Islet precursor cell (in vitro differentiated cells): Measurements from ENCODE around the gene MTPN.
A peak's percentile ranks its signal among the peaks of the same experiment; 100 is the strongest.

Experiments used
- DNase-seq: peaks from one replicate; pipeline ENCODE4 v3.0.0-alpha.2; 2018

Gene MTPN, protein sequence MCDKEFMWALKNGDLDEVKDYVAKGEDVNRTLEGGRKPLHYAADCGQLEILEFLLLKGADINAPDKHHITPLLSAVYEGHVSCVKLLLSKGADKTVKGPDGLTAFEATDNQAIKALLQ

DNA sequence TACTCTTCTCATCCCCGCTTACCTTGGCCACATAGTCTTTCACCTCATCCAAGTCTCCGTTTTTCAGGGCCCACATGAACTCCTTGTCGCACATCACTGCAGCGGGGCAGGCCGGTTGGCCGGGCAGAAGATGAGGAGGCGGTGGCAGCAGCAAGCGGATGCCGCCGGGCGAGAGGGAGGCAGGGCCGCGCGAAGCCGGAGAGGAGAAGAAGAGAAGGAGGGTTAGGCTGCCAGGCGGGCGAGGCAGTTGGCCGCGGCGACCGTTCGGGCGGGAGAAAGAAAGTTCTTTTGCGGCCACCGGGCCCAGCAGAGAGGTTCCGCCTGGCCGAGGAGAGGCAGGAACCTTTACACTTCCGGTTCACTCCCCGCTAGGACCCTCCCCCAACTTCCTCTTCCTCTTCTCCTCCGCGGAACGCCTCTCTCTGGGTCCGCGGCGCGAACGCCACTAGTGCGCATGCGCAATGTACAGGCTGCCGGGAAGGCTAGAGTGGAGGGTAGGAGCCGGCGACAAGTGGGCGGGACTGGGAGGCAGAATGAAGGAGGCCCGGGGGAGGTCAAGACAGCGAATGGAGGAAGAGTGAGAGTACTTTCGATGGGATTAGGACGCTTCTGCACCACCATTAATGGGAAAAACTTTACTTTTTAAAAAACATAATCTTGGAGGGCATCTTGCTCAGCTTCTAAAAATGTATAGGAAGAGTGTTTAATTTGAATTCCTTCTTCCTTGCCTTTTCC lies at the start of gene MTPN:
Gene MTPN (minus strand): TSS at position 353 of the 735 bp plus-strand sequence. CDS start 259 bp downstream, at position 94.
- DNase-seq, result peak; percentile 99

DNA sequence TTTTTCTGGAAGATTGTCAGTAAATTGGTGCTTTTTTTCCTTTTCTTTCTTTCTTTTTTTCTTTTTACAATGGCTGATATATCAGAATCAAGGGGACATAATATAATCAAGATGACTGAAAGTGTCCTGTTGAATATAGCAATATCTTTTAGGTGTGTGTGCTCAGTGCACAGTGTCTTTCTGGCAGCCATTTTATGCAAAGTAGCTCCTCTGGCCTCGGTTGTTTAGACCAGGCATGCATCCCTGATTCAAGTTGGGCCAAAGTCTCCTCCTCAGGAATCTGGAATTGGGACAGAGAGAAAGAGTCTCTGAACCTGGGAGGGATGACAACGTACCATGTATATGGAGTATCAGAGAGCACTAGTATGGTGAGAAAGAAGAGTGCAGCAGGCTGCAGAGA lies 49.0 kb upstream of the MTPN start:
- no peak for DNase-seq

DNA sequence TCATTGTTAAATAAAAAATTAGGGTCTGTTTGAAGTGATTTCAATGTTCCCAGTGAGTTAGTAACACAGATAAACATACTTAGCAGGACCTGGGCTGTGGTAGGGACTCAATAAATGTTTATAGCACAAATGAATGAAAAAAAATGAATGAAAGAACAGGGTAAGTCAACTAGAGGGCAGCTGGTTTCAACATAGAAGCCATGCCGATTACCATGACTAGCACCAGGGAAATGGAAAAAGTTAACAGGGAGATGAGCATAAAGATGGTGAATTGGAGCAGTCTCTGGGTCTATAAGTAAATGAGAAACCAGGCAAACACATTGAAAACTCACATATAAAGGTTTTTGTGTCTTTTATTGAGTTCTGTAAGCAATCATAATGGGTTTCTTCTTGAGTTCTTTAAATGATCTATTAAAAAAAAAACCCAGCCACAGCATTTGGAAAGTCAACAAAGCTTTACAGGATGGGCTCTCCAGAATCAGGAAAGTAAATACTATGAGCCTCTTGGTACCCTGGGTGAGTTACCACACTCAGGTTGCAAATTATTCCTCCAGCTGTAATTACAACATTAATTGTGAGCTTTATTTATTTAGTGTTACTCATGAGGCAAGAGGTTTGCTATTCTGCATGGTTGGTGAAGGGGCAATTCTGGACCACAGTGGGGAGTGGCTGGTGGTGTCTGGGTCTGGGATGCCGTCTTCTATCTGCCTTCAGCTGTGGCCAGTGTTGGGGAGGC lies 46.1 kb upstream of the MTPN start:
- DNase-seq, result no peak

DNA sequence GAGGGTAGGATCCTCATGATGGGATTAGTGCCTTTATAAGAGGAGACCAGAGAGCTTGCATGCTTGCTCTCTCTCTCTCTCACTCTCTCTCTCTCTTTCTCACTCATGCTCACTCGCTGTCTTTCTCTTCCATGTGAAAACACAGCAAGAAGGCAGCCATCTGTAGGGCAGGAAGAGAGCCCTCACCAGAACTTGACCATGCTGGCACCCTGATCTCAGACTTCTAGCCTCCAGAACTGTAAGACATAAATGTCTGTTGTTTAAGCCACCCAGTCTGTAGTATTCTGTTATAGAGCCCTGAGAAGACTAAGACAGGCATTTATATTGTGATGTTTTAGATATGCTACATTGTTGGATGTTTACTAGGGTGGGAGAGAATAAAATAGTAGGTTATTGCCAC lies 43.4 kb upstream of the MTPN start:
- no peak for DNase-seq

DNA sequence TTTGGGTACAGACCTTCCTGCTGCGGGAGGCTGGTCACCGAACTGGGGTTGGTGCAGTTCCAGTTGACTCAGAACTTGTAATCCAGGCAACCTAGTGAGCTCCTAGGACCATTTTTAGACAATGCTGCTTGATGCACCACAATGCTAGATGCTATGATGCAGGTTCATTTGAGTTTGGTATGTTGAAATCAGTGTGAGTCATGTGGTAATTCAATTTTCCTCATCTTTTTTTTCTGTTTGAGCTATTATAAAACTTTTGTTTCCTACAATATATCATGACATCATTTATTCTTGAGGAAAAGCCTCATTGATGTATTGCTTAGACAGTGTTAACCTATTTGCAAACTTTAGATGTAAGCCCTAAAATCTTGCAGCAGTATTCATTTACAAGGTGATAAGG lies 40.9 kb upstream of the MTPN start:
- DNase-seq, result no peak

DNA sequence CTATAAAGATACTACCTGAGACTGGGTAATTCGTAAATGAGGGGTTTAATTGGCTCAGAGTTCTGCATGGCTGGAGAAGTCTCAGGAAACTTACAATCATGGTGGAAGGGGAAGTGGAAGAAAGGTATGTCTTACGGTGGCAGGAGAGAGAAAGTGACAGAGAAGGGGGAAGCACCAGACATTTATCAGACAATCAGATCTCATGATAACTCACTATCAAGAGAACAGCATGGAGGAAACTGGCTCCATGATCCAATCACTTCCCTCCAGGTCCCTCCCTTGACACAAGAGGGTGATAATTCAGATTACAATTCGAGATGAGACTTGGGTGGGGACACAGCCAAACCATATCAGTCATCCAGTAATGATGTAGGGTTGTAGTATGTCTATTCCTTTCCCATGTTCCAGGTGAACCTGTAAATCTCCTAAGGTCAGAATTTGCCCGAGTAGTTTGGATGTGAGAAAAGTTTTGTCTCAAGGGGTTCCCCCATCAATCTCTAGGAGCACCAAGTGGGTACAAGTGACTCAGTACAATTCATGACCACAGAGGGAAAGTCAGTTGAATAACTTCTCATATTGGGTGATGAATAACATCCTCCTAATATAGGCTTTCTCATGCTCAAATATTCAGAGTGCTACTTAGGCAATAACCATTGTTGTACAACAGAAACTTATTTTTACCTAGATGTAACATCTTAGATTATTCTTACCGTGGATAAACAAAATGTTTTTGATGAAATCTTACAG lies 39.7 kb upstream of the MTPN start:
- DNase-seq, result no peak

DNA sequence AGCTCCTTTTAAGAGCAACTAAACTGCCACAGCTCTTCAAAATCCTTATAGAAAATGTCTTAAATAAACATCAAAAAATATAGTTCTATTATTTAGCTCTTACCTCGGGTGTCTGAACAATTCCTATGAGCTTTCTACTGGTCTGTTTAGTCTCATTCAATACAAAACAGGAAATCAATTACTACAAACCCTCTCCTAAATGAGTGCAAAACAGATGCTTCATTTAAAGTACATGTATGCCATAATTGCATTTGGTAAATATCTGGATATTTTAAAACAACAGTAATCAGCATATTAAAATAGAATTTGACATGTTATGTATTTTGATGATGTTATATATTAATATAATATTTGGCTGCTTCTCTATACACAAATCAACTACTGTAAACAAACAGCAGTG lies 38.5 kb upstream of the MTPN start:
- no peak for DNase-seq

DNA sequence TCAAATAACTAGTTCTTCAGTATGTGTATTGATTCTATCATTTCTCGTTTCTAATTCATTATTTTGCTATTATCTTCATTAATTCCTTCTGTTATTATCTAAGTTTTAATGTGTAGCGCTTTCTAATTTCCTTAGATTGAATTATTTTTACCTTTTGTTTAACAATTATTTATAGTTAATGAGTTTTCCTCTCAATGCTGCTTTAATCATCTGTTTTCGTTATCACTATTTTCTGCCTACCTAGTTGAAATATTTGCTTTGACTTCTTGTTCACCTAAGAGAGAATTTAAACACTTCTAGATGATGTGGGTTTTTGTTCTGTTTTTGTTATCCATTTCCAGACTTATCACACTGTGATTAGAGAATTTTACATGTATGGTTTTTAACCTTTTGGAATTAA lies 37.5 kb upstream of the MTPN start:
- DNase-seq, result no peak

DNA sequence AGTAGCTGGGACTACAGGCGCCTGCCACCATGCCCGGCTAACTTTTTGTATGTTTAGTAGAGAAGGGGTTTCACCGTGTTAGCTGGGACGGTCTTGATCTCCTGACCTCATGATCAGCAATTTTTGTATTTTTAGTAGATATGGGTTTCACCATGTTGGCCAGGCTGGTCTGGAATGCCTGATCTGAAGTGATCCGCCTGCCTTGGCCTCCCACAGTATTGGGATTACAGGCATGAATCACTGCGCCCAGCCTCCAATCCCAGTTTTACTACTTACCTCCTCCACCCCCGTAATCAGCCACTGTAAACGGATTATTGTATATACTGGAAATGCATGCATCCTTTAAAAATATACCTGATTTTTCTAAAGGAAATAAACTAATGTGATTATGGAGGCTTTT lies 35.1 kb upstream of the MTPN start:
- DNase-seq, result no peak

DNA sequence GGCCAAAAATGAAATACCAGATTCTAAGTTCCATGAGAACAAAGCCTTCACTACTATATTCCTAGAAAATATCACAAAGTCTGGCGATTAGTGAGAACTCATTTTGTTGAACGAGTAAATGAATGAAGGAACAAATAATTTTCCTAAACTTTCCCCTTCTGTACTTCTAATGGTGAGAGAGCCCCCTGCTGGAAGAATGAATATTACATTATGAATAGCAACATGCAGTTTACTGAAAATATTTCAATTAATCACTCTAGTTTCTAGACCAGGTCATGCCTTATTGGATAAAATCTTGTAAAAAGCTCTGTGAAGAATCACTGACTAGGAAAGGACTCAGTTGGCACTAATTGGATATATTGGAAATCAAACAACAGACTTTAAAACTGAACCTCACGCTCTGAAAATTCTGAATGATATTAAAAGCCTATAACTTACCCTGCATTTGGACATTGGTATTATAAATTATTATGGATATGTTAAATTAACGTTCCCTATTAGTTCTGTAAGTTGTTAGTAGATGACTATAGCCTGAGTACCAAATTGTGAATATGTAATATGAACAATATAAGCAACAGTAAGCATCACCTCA lies 32.4 kb upstream of the MTPN start:
- DNase-seq, result no peak

DNA sequence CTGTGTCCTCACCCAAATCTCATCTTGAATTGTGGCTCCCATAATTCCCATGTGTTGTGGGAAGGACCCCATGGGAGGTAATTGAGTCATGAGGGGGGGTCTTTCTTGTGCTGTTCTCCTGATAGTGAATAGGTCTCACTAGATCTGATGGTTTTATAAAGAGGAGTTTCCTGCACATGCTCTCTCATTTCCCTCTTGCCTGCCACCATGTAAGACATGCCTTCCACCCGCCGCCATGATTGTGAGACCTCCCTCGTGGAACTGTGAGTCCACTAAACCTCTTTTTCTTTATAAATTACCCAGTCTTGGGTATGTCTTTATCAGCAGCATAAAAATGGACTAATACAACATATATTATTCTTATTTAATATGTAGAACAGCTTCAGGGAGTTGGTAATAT lies 29.0 kb upstream of the MTPN start:
- no peak for DNase-seq

DNA sequence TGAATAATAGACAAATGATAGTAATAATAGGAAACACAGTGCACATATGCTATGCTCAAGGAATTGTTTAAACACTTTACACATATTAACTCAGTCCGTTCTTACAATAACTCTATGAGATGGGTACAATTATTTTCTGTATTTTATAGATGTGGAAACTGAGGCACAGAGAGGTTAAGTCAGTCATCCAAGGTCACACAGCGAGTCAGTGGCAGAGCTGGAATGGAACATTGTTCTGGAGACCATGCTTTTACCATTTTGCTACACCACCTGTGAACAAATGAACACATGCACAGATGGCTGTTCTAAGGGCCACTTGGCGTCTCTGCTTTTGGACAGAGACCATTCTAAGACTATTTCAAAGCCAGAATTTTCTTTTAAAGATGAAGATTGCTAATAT lies 26.9 kb upstream of the MTPN start:
- DNase-seq, result no peak

DNA sequence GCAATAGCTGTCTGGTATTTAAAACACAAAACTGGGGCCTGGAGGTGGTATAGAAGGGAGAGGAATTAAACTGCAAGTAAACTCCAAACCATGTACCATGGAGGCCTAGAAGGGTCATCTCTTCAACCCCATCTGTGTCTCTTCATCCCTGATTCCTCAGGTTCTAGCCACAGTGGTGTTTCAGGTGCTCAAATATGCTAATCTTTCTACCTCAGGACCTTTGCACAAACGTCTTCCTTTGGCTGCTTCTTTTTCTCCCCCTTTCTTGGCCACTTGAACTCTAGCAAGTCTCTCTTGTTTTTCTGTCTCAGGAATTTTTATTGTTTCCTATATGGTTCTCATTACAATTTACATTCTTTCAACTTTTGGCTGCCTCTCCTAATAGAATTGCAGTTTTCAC lies 25.6 kb upstream of the MTPN start:
- DNase-seq, result no peak

DNA sequence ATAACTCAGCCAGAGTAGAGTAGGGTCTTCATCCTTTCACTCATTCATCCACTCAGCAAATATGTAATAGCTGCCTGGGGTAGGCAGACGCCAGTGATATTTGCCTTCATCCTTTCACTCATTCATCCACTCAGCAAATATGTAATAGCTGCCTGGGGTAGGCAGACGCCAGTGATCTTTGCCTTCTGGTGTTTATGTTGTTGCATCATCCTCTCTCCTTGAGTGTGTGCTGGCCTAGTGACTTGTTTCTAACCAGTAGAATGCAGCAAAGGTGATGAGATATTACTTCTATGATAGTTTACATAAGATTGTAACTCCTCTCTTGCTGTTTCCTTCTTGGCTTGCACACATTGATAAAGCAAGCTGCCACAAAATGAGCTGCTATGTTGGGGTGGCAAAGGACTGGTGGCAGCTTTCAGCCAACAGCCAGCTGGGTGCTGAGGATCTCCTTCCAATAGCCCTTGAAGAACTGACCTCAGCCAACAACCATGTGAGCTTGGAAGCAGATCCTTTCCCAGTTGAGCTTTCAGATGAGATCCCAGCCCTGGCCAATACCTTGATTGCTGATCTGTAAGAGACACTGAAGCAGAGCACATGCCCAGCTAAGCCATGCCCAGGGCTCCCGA lies 23.2 kb upstream of the MTPN start:
- DNase-seq, result no peak

DNA sequence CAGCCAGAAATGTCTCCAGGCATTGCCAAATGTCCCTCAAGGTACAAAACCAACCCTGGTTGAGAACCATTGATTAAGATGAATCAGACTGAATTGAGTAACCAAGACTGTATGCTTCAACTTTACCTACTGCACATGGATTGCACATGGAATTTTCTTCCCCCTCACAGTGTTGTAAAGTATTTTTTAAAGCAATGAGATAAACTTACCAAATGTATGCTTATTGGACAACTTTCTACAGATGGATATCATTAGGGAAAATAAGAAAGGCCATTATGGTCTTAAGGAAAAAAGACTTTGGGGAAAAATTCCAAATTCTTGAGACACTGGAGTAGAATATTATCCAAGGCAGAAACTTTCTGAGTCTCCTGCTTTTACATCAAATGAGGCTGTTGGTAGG lies 20.9 kb upstream of the MTPN start:
- no peak for DNase-seq

DNA sequence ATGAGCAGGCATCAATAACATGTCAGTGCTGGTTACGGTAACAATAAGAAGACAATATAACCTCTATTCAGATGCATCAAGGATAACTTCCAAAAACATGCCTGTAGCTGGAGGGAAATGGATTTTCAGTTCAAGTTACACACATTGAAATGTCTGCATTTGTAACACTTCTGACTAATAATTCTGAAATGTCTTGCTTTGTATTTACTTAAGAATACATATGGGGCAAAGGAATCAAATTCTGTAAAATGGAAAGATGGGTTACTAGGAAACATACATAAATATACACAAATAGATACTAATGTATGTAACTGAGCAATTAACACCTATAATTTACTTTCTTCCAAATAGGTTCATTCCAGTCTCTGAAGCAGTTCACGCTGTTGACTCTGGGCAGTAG lies 18.6 kb upstream of the MTPN start:
- DNase-seq, result no peak

DNA sequence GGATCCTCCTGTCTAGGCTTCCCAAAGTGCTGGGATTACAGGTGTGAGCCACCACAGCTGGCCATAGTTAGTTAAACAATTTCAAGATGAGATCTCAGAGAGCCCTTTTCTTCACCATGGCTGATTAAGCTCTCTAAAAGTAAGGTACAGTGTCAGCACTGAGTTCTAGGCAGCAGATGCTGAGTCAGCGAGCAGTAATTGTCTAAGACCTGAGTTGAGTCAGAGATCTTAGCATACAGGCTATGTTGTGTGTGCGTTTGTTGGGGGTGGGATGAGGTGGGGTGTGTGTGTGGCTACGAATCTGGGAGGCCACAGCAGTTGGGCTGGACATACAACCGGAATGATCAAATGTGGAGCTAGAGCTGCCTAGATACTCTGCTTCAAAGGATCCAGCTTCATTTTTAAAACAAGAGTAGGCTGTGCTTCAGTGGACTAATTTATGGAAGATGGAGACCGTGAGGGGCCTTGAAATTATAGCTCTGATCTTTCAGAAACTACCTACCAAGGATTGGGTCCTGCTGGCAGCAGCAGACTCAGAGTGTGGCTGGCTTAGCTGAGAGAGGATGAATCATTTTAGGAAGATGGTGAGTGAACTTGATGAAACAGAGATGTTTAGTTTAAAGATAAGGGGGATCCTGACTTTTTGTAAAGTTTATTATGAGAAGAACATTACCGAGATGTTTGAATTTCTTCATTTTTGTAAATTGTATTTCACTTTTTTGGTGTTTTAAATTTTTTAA lies 17.5 kb upstream of the MTPN start:
- DNase-seq, result peak; percentile 54

DNA sequence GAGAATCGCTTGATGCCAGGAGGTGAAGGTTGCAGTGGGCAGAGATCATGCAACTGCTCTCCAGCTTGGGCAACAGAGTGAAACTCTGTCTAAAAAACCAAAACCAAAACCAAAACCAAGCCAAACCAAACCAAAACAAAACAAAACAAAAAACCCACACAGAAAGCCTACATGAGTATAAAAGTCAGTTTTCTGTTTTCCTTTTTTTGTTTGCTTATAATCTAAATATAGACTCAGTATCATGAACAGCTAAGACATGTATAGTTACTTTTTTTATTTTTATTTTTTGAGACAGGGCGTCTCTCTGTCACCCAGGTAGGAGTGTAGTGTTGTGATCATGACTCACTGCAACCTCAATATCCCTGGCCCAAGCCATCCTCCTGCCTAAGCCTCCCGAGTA lies 16.8 kb upstream of the MTPN start:
- no peak for DNase-seq

DNA sequence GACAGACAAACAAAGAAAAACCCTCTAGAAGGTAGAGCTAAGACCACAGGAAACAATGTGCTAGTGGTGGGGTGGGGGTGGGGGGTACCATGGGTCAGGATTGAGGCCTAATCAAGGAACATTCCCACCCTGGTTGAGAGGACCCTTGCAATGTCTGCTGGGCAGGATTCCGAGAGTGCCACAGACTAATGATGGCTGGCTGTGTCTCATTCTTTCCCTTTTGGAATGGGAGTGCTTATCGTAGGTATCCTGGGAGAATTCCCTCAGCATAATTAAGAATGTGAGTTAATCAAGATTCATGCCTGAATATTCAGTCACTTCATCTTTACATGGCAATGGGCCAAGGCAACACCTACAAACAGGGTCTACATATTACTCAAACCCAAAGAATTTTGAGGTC lies 14.7 kb upstream of the MTPN start:
- DNase-seq, result no peak

DNA sequence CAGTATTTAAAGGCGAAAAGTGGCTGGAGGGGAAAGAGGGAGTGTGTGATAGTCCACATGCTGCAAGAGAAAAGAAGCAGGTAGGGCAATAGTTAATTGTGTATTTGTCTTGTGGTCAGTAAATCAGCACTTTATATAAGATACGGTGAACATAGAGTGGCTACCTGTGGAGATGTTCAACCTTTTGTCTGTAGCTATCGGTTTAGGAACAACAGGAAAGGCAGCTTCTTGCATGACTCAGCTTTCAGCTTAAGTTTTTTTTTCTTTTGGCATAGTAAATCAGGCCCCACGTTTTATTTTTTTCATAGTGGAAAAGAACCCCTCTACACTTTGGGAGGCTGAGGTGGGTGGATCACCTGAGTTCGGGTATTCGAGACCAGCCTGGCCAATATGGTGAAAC lies 14.2 kb upstream of the MTPN start:
- no peak for DNase-seq

DNA sequence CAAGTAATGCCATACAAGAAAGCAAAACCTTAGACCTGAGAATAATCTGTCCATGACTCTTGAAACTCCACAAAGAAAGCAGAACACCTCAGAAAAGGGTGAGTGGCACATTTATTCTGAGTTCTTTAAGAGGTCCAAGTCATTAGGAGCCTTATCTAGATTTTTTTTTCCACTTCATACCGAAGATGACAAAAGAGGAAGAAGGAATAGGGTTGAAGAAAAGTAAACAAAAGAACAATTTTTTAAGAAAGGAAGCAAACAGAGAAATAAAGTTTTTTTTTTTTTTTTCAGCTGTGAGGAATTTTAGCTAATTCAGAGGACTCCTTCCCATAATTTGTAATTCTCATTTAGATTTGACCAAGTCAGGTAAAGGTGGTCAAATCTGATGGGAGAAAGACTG lies 13.1 kb upstream of the MTPN start:
- no peak for DNase-seq
